Measurements from ENCODE around the gene OSBPL8.
A peak's percentile ranks its signal among the peaks of the same experiment; 100 is the strongest.

Gene OSBPL8

DNA sequence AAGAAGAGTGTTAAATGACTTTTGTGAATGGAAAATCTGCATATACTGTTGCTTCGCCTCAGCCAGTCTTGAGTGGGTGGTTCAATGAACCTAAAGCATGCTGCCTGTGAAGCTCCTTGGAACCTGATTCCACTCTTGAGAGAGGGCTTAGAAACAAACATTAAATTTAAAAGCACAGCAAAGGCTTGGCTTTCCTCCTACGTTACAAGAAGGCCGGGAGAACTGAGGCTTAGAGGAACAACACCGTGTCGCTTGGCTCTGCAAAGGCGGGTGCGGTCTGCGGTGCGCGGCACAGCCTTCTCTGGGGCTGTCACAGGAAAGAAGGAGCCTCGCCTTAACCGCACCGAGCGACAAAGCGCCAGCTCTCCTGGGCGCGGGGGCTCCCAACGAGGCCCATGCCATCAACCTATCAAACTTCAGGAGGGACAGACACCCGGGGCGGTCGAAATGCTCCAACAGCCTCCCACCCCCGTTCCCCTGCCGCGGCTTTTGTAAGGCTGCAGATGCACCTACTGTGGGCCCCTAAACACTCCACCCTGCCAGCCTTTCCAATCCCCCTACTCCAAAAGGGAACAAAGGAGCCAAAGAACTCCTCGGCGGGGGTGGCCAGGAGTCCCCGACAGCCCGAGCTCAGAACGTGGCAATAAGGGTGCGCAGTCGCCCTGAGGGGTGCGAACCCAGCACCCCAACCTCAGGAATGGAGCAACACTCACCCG is 729 bp downstream of the OSBPL8 start (continued):
- TF ChIP-seq, protein P1, sequence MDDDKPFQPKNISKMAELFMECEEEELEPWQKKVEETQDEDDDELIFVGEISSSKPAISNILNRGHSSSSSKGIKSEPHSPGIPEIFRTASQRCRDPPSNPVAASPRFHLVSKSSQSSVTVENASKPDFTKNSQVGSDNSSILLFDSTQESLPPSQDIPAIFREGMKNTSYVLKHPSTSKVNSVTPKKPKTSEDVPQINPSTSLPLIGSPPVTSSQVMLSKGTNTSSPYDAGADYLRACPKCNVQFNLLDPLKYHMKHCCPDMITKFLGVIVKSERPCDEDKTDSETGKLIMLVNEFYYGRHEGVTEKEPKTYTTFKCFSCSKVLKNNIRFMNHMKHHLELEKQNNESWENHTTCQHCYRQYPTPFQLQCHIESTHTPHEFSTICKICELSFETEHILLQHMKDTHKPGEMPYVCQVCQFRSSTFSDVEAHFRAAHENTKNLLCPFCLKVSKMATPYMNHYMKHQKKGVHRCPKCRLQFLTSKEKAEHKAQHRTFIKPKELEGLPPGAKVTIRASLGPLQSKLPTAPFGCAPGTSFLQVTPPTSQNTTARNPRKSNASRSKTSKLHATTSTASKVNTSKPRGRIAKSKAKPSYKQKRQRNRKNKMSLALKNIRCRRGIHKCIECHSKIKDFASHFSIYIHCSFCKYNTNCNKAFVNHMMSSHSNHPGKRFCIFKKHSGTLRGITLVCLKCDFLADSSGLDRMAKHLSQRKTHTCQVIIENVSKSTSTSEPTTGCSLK (tag by site-specific recombination; IDR thresholded peaks at IDR 0.05): no peak
- peak; percentile 68 for TF ChIP-seq EGR2 (tag by site-specific recombination; IDR thresholded peaks at IDR 0.05; ENCODE audit: low read depth)
- TF ChIP-seq GLIS2 (tag by site-specific recombination; IDR thresholded peaks at IDR 0.05): peak; percentile 87

- no peak overlapping the region for H3K4me3 ChIP-seq (ENCODE audit: low read depth, low read length)
- ChIA-PET CTCF (interaction anchor here (0.8 kb wide), 1 partner anchor 29 kb away, joined by 3 read pairs; no protein-coding TSS in a partner anchor), POLR2A (no interaction called here)
- H3K9me3 ChIP-seq (ENCODE audit: control insufficient read depth, insufficient read depth, low read depth, low read length): no peaks in the 10 kb centered on the region
- no peaks in the 10 kb centered on the region for H3K36me3 ChIP-seq (ENCODE audit: control insufficient read depth in 2 of 2, insufficient read depth in 1 of 2, low read length in 2 of 2)
- no peak overlapping the region for H3K27ac ChIP-seq (ENCODE audit: extremely low read depth, low read depth, low read length)
- no peak for TF ChIP-seq ZNF785 (tag by site-specific recombination; IDR thresholded peaks at IDR 0.05)
- no peak for TF ChIP-seq PRDM2 (tag by site-specific recombination; IDR thresholded peaks at IDR 0.05; ENCODE audit: borderline replicate concordance)
- H3K4me1 ChIP-seq (ENCODE audit: control insufficient read depth, insufficient read depth, low read length): no peaks in the 10 kb centered on the region; the same call in 1 of the 2 replicates
Observed at GRCh38 chr12:76556368-76556767, 3.2 kb downstream of the OSBPL8 start.

GRCh38 chr12:76555797-76556196 is 3.8 kb downstream of the OSBPL8 start:
- H3K4me1 ChIP-seq (ENCODE audit: control insufficient read depth, insufficient read depth, low read length): no peaks in the 10 kb centered on the region; the same call in 1 of the 2 replicates
- CTCF ChIA-PET: no interaction called here
- no peak overlapping the region for H3K27ac ChIP-seq (ENCODE audit: extremely low read depth, low read depth, low read length)

DNA sequence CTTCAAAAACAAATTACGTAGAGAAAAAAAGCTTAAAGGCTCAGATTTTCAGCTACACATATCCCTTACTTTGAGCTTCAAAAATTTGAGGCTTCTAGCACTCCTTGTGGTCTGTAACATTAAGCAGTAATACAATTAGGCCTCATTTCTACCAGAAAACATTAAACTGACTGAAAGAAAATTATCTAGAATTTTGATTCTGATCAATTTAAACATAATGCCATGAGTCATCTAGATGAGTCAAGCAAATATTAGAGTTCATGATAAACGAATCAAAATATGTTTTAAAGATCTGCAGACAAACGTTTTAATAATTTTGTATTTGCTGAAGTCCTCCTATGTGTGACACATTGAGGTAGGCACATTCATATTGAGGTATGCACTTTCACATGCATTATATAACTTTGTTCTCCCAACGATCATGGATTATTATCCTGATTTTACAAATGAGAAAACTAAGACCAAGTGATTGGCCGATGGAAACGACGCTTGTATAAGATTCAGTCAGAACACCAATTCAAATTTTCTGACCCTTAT is 4.3 kb downstream of the OSBPL8 start:
- no peak overlapping the region for H3K27ac ChIP-seq (ENCODE audit: extremely low read depth, low read depth, low read length)
- H3K36me3 ChIP-seq (ENCODE audit: control insufficient read depth in 2 of 2, insufficient read depth in 1 of 2, low read length in 2 of 2): no peaks in the 10 kb centered on the region
- H3K4me1 ChIP-seq (ENCODE audit: control insufficient read depth, insufficient read depth, low read length): no peaks in the 10 kb centered on the region; the same call in 1 of the 2 replicates
- CTCF ChIA-PET: interaction anchor here (0.7 kb wide), 2 partner anchors 207 to 300 kb away, joined by 3 to 4 read pairs; partner anchors contain the start of gene BBS10
- H3K4me3 ChIP-seq (ENCODE audit: low read depth, low read length): no peak overlapping the region
- POLR2A ChIA-PET: no interaction called here
- no peaks in the 10 kb centered on the region for H3K9me3 ChIP-seq (ENCODE audit: control insufficient read depth, insufficient read depth, low read depth, low read length)
- TF ChIP-seq ZNF776 (tag by site-specific recombination; IDR thresholded peaks at IDR 0.05; ENCODE audit: borderline replicate concordance): no peak
- TF ChIP-seq TCF7L2 (IDR thresholded peaks at IDR 0.05; ENCODE audit: borderline replicate concordance, low read depth, low read length): no peak
- no peak for TF ChIP-seq ZNF133 (tag by site-specific recombination; IDR thresholded peaks at IDR 0.05)
- TF ChIP-seq ZNF664 (tag by site-specific recombination; IDR thresholded peaks at IDR 0.05): no peak
- no peak for TF ChIP-seq ZSCAN23 (tag by site-specific recombination; IDR thresholded peaks at IDR 0.05)
- no peak for TF ChIP-seq ZFHX2 (tag by site-specific recombination; conservative IDR thresholded peaks at IDR 0.05)
- TF ChIP-seq BCL11A (tag by site-specific recombination; IDR thresholded peaks at IDR 0.05; ENCODE audit: low read depth): no peak
- no peak for TF ChIP-seq ZNF426 (tag by site-specific recombination; IDR thresholded peaks at IDR 0.05)
- TF ChIP-seq ZNF560 (tag by site-specific recombination; IDR thresholded peaks at IDR 0.05; ENCODE audit: borderline replicate concordance): no peak
- TF ChIP-seq GLI2 (tag by site-specific recombination; IDR thresholded peaks at IDR 0.05; ENCODE audit: borderline replicate concordance, low read depth): no peak
- no peak for TF ChIP-seq PRDM1 (tag by site-specific recombination; IDR thresholded peaks at IDR 0.05)
- TF ChIP-seq, protein P2, sequence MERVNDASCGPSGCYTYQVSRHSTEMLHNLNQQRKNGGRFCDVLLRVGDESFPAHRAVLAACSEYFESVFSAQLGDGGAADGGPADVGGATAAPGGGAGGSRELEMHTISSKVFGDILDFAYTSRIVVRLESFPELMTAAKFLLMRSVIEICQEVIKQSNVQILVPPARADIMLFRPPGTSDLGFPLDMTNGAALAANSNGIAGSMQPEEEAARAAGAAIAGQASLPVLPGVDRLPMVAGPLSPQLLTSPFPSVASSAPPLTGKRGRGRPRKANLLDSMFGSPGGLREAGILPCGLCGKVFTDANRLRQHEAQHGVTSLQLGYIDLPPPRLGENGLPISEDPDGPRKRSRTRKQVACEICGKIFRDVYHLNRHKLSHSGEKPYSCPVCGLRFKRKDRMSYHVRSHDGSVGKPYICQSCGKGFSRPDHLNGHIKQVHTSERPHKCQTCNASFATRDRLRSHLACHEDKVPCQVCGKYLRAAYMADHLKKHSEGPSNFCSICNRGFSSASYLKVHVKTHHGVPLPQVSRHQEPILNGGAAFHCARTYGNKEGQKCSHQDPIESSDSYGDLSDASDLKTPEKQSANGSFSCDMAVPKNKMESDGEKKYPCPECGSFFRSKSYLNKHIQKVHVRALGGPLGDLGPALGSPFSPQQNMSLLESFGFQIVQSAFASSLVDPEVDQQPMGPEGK (tag by site-specific recombination; IDR thresholded peaks at IDR 0.05): no peak

More at GRCh38 chr12:76555797-76556196, 3.8 kb downstream of the OSBPL8 start:
- no peaks in the 10 kb centered on the region for H3K36me3 ChIP-seq (ENCODE audit: control insufficient read depth in 2 of 2, insufficient read depth in 1 of 2, low read length in 2 of 2)
- TF ChIP-seq ZNF610 (tag by site-specific recombination; IDR thresholded peaks at IDR 0.05; ENCODE audit: borderline replicate concordance): no peak
- TF ChIP-seq EGR2 (tag by site-specific recombination; IDR thresholded peaks at IDR 0.05; ENCODE audit: low read depth): peak; percentile 9; the same call in 1 of the 2 replicates
- no peaks in the 10 kb centered on the region for H3K9me3 ChIP-seq (ENCODE audit: control insufficient read depth, insufficient read depth, low read depth, low read length)
- POLR2A ChIA-PET: no interaction called here
- H3K4me3 ChIP-seq (ENCODE audit: low read depth, low read length): no peak overlapping the region

All from HEK293 (cell line).